GM06990 (cell line): ENCODE measurements around the gene FRZB.

Experiments used
- DNase-seq: peaks from one replicate; pipeline ENCODE4 v3.0.0-alpha.2; 2011; ENCODE audit not compliant: insufficient read length; ENCODE audit errors: extremely low read depth
- H3K27me3 ChIP-seq: replicated peaks from 2 replicates; pipeline ENCODE4 v1.6.0; 2011; ENCODE audit warnings: low read length; ENCODE audit not compliant: control insufficient read depth, insufficient read depth
- H3K36me3 ChIP-seq: 2 replicates; pipeline ENCODE4 v1.5.1; 2011; ENCODE audit warnings: low read length; ENCODE audit not compliant: control insufficient read depth, insufficient read depth
- H3K4me3 ChIP-seq: replicated peaks from 2 replicates; pipeline ENCODE4 v1.5.1; 2011; ENCODE audit warnings: low read depth, mild to moderate bottlenecking, control low read depth, low read length
- TF ChIP-seq, protein P1 (sequence below): IDR thresholded peaks from 2 replicates; pipeline ENCODE4 v1.5.1; 2011; ENCODE audit warnings: low read length, control low read depth, mild to moderate bottlenecking, inconsistent platforms; ENCODE audit not compliant: insufficient read depth, poor library complexity, severe bottlenecking

Gene FRZB

DNA sequence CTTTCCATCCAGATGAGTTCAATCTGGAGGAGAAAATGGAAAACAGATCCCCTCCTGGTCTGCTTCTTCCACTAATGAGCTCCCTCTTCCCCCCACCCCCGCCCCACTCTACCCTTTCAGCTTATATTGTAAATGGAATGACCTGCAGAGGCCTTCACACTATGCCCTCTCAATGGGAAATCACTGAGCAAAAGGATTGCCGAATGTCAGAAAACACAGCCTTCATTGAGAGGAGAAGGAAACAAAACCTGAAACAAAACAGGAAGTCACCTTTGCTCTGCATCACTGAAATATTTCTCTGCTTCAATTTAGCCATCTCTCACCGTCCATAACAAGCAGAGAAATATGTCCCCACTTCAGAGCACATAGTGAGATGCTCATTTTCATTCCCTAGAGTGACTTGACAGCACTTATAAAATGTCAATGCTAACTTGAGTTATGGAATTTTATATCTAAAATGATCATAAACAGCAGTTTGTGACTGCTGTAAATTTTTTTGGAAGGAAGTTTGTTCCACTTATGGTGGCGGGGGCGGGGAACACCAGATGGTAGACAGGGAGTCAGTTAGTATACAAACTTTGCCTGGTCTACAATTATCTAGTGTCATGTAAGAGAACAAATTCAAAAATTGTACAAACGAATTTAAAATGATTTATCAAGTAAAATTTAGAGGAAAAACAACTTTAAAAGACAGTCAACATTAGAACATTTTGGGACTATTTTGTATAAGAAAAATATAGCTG lies 1.8 kb upstream of the FRZB start:
- Histone ChIP-seq H3K27me3 (no peaks in the 10 kb centered on the region; the same call in 1 of the 2 replicates), H3K4me3 (no peak overlapping the region), H3K36me3 (no peaks in the 10 kb centered on the region)
- TF ChIP-seq, protein P1, sequence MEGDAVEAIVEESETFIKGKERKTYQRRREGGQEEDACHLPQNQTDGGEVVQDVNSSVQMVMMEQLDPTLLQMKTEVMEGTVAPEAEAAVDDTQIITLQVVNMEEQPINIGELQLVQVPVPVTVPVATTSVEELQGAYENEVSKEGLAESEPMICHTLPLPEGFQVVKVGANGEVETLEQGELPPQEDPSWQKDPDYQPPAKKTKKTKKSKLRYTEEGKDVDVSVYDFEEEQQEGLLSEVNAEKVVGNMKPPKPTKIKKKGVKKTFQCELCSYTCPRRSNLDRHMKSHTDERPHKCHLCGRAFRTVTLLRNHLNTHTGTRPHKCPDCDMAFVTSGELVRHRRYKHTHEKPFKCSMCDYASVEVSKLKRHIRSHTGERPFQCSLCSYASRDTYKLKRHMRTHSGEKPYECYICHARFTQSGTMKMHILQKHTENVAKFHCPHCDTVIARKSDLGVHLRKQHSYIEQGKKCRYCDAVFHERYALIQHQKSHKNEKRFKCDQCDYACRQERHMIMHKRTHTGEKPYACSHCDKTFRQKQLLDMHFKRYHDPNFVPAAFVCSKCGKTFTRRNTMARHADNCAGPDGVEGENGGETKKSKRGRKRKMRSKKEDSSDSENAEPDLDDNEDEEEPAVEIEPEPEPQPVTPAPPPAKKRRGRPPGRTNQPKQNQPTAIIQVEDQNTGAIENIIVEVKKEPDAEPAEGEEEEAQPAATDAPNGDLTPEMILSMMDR: no peak
- no peak for DNase-seq

DNA sequence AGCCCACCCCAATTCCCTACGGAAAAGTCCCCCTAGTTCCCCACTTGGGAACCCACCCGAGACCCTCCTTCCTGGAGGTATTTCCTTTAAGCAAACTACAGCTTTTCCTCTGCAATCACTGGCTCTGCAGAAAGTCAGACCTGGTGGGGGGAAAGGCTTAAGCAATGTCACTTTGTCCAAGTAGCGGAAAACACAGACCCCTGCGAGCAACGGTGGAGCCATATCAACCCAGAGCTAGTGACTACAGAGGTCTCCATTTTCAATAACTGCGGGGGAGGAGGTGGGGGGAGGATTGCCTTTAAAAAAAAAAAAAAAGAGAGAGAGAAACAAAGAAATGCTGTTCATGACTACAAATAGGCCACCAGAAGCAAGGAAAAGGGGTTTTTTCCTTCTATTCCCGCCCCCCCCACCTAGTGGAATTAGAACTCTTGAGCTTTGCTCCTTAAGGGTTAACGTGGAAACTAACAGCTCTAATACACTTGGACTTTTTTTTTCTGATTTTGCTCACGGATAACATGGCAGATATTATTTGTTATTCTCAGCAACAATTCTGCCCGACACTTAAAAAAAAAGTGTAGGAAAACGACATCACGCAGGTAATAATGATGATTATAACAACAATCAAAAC lies 1.1 kb upstream of the FRZB start:
- no peak for DNase-seq
- TF ChIP-seq, protein P1: no peak
- Histone ChIP-seq H3K36me3 (no peaks in the 10 kb centered on the region), H3K27me3 (no peaks in the 10 kb centered on the region; the same call in 1 of the 2 replicates), H3K4me3 (no peak overlapping the region)

DNA sequence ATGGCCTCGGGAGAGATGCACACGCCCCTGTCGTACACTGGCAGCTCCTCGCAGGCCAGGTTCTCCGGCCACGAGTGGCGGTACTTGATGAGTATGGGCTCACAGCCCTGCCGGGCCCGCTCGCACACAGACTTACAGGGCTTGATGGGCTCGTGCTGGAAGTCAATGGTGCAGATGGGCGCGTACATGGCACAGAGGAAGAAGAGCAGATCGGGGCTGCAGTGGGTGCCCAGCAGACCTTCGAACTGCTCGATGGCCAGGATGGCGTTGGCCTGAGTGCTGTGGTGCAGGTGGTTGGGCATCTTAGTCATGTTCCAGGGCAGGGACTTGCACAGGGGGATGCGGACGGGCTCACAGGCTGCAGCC lies 359 bp downstream of the FRZB start:
- TF ChIP-seq, protein P1: no peak
- DNase-seq: no peak
- Histone ChIP-seq H3K4me3 (no peak overlapping the region), H3K36me3 (no peaks in the 10 kb centered on the region), H3K27me3 (no peaks in the 10 kb centered on the region; the same call in 1 of the 2 replicates)

DNA sequence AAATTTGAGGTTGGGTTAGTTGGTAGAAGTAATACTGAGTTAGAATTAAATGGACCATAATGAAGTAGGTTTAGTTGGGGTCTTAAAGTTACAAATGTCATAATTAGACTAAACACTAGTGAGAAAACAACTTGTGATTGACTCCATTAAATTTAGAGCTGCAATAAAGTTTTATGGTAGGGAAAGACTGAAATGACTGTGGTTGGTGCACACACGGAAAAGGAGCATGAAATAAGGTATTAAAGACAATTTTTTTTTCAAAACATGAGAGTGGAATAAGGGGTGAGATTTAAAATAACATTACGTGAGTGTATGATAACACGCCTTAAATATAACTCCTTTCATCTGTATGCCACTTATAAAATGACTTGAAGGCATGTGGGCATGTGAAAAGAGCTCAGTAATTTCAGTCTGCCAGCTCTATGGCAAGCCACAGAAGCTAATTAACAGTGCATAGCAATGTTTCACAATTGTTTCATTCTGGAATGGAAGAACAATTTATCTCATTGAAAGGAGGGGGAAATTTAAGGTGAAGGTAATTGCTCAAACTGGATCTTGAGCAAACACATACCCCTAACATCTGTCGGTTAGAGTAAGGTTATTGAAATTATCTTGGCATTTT lies 1.4 kb downstream of the FRZB start:
- TF ChIP-seq, protein P1: no peak
- H3K4me3 ChIP-seq: no peak overlapping the region
- DNase-seq: no peak
- H3K36me3 ChIP-seq: no peaks in the 10 kb centered on the region
- H3K27me3 ChIP-seq: no peaks in the 10 kb centered on the region; the same call in 1 of the 2 replicates

DNA sequence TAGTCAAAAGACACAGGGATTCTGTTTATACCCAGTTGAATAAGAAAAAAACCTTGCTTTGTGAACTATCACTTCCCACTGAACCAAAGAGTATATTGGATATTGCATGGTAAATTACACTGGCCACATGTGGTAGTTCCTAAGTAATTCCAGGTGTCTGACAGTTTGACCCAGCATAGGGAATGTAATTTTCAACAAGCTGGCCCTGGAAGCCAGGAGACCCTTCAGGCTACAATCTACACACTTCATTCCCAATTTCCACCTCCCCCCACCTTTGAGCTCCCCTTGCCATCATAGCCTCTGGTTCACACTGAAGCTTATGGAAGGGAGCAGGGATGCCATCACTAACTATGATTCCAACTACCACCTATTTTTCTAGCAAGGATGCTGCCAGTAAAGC lies 2.8 kb downstream of the FRZB start:
- no peak for DNase-seq
- TF ChIP-seq, protein P1: no peak
- H3K27me3 ChIP-seq: no peaks in the 10 kb centered on the region; the same call in 1 of the 2 replicates
- no peaks in the 10 kb centered on the region for H3K36me3 ChIP-seq
- no peak overlapping the region for H3K4me3 ChIP-seq
